ENCODE data around the gene CRNN. TPM values are rescaled to one million over a fixed set of nuclear protein-coding genes. Genes with fewer than 3 reads are reported as not detected.
A peak's percentile ranks its signal among the peaks of the same experiment; 100 is the strongest.

The CRNN gene
- total RNA-seq, 1 donor from 2014 or later, result 349 TPM

- no peaks in the 10 kb centered on the region for H3K27me3 ChIP-seq
- no peak overlapping the region for H3K4me3 ChIP-seq
- no peaks in the 10 kb centered on the region for H3K36me3 ChIP-seq
- H3K27ac ChIP-seq, result no peak overlapping the region
- TF ChIP-seq CTCF (IDR thresholded peaks at IDR 0.05) (no peak), POLR2AphosphoS5 (IDR thresholded peaks at IDR 0.05; ENCODE audit: insufficient read depth in 1 of 2, low read depth in 1 of 2) (no peak), POLR2A (IDR thresholded peaks at IDR 0.05) (no peak)
- H3K4me1 ChIP-seq, result no peaks in the 10 kb centered on the region
- H3K9me3 ChIP-seq, result no peaks in the 10 kb centered on the region
- intact Hi-C loops (cut with DNase I), result no loop called here
- DNase-seq (ENCODE audit: extremely low spot score in 2 of 2), result peak in 1 of 2 donors; percentile 52
These were observed 13.4 kb upstream of the CRNN start for GRCh38 chr1:152427458-152427857.

DNA sequence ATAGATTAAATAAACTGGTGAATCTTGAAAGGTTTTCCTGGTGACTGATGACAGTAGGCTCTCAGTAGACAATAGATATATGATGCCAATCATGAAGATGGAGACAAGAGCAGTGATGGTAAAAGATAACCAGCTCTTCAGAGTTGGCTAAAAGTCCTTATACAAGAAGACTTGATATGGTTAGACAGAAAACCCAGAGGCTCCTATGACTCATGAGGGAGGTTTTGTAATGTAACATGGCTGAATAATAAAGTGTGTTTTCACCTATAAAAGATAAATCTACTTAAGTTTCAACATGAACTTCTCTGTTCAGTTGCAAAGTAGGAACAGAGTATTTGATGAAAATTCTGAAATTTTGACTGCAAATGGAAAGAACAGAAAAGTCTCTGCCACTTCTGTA lies 12.7 kb upstream of the CRNN start:
- Histone ChIP-seq H3K36me3 (no peaks in the 10 kb centered on the region), H3K9me3 (no peaks in the 10 kb centered on the region), H3K27ac (no peak overlapping the region), H3K4me1 (no peaks in the 10 kb centered on the region), H3K4me3 (no peak overlapping the region), H3K27me3 (no peaks in the 10 kb centered on the region)
- no peak for DNase-seq (ENCODE audit: extremely low spot score in 2 of 2)
- no peak for TF ChIP-seq CTCF (IDR thresholded peaks at IDR 0.05)
- no peak for TF ChIP-seq POLR2AphosphoS5 (IDR thresholded peaks at IDR 0.05; ENCODE audit: insufficient read depth in 1 of 2, low read depth in 1 of 2)
- TF ChIP-seq POLR2A (IDR thresholded peaks at IDR 0.05), result no peak
- intact Hi-C loops (cut with DNase I), result no loop called here

GRCh38 chr1:152419917-152420316 lies 5.9 kb upstream of the CRNN start:
- Histone ChIP-seq H3K36me3 (no peaks in the 10 kb centered on the region), H3K27ac (no peak overlapping the region), H3K4me3 (no peak overlapping the region), H3K9me3 (no peaks in the 10 kb centered on the region), H3K4me1 (no peaks in the 10 kb centered on the region), H3K27me3 (no peaks in the 10 kb centered on the region)
- intact Hi-C loops (cut with DNase I), result no loop called here
- DNase-seq (ENCODE audit: extremely low spot score in 2 of 2), result no peak
- no peak for TF ChIP-seq POLR2A (IDR thresholded peaks at IDR 0.05)
- no peak for TF ChIP-seq POLR2AphosphoS5 (IDR thresholded peaks at IDR 0.05; ENCODE audit: insufficient read depth in 1 of 2, low read depth in 1 of 2)
- TF ChIP-seq CTCF (IDR thresholded peaks at IDR 0.05), result no peak

GRCh38 chr1:152415454-152416227 lies 1.6 kb upstream of the CRNN start:
- H3K27me3 ChIP-seq, result no peaks in the 10 kb centered on the region
- DNase-seq (ENCODE audit: extremely low spot score in 2 of 2), result no peak
- H3K4me1 ChIP-seq, result no peaks in the 10 kb centered on the region
- TF ChIP-seq CTCF (IDR thresholded peaks at IDR 0.05) (no peak), POLR2AphosphoS5 (IDR thresholded peaks at IDR 0.05; ENCODE audit: insufficient read depth in 1 of 2, low read depth in 1 of 2) (no peak), POLR2A (IDR thresholded peaks at IDR 0.05) (no peak)
- H3K36me3 ChIP-seq, result no peaks in the 10 kb centered on the region
- H3K9me3 ChIP-seq, result no peaks in the 10 kb centered on the region
- intact Hi-C loops (cut with DNase I), result no loop called here
- no peak overlapping the region for H3K4me3 ChIP-seq
- no peak overlapping the region for H3K27ac ChIP-seq

DNA sequence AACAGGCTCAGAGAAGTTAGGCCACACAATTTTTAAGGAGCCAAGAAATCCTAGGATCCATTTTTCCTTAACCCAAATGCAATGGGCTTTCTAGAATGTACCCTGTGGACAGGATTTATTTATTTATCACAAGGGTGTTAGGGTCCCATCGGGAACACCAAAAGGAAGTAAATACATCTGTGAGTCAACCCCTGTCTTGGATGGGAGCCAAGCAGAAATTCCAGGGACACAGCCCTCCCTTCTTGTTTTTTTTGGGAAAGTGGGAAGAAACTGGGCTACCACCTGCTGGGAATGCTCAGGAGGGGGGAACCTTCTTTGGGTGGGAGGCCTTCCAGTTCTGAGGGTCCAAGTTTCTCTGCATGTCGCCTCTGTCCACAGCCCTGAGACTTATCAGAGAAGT lies 1.3 kb downstream of the CRNN start:
- no peak overlapping the region for H3K27ac ChIP-seq
- intact Hi-C loops (cut with DNase I), result no loop called here

More for the DNA sequence above, 1.3 kb downstream of the CRNN start:
- H3K9me3 ChIP-seq, result no peaks in the 10 kb centered on the region
- H3K4me1 ChIP-seq, result no peaks in the 10 kb centered on the region
- TF ChIP-seq CTCF (IDR thresholded peaks at IDR 0.05) (no peak), POLR2AphosphoS5 (IDR thresholded peaks at IDR 0.05; ENCODE audit: insufficient read depth in 1 of 2, low read depth in 1 of 2) (no peak), POLR2A (IDR thresholded peaks at IDR 0.05) (no peak)
- no peaks in the 10 kb centered on the region for H3K36me3 ChIP-seq
- H3K27me3 ChIP-seq, result no peaks in the 10 kb centered on the region
- H3K4me3 ChIP-seq, result peak overlapping the region in 1 of 2 donors; percentile 5
- DNase-seq (ENCODE audit: extremely low spot score in 2 of 2), result no peak

Data from vagina (tissue), 2 donors.